HG02571 (cell line): Measurements from ENCODE around the gene RPUSD1.
"Not testable (repeated sequence)": the region's sequence is repeated elsewhere in the genome, so short reads cannot be mapped to it uniquely, and the experiment has no call there.

Experiments used
- ATAC-seq: cut with Tn5 transposase; IDR thresholded peaks from one replicate; pipeline ENCODE4 v1.9.1; 2021; ENCODE audit warnings: mild to moderate bottlenecking, moderate library complexity; ENCODE audit not compliant: unreplicated experiment

The RPUSD1 gene

DNA sequence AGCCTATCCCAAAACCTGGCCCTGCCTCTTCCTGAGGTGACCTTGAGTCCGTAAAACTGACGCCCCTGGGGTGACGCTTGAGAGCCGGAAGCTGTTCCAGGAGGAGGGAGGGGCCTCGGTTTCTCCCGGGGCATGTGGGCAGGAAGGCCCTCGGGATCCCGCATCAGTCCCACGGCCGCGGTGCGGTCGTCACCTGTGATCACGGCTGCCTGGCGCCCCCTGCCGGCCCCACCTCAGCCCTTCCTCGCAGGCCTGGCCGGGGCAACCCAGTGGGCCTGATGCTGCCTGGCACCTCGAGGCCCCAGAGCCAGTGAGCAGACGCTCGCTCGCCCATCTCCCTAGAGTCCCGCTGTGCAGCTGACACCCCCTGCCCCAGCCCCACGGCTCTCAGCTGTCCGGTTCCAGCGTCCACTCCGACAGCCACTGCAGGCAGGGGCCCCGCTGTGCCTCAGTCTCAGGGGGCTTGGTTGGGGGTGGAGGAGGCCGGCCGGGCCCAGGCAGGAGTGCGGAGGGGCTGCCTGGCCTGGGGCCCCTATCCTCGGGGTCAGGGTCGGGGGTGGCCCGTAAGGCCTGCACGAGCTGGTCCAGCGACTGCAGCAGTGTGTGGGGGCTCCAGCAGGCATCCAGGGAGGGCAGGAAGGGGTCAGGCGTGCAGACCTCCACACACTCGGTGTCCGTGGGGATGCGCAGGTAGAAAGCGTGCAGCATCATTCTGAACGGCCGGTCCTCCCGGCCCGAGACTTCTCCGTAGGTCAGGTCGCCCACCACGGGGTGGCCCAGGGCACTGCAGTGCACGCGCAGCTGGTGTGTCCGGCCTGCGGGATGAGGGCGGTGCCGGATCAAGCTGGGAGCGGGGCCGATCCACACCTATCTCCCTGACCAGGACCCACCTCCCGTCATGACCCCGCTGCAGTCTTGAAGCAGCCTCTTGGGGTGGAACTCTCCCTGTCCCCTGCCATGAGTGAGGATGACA, 2.3 kb downstream of the RPUSD1 start:
- ATAC-seq: no peak

DNA sequence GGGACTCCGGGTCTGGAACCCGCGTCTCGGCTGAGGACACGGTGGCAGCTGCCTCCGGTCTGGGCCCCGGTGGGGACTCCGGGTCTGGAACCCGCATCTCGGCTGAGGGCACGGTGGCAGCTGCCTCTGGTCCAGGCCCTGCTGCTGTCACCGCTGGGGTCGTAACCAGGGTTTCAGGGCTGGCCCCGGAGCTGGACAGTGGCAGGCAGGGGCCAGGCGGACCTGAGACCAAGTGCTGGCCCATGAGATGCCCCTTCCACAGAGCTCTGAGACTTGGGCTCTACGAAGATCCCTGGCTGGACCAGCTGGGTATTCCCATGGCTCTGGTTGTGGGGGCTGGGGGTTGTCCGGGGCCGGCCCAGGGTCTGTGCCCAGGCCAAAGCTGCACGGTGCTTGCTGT, 3.8 kb downstream of the RPUSD1 start:
- no peak for ATAC-seq

DNA sequence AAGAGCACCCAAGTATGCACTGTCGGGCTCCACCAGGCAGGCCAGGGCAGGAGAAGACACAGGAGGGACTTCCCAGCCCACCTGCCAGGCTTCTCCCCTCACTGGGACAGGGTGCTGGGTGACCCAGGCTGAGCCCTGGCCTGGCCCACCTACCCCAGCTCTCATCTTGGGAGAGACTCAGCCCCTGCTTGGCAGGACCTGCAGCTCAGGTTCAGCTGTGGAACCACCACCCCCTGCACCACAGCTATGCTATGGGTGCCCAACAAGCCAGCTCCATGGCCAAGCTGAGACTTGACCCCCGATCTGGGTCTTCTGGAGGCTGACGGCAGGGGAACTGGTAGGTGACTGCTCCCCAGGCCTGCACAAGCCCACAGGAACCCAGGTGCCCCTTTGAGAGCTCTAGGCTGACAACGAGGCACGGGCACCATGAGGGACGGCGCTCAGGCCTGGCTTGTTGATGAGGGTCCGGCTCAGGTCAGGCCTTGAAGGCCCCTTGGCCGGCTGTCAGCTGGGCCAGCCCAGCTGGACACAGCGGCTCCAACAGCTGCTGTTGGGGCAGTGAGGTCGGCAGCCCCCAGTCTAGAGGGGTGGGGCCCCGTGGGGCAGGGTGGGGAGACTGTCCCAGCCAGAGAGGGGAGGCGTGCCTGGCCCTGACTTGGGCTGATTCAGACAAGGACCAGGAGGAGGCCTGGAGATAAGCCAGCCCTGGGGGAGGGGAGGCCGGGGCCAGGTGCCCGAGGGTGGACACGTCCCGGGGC, 4.6 kb downstream of the RPUSD1 start:
- ATAC-seq: no peak

DNA sequence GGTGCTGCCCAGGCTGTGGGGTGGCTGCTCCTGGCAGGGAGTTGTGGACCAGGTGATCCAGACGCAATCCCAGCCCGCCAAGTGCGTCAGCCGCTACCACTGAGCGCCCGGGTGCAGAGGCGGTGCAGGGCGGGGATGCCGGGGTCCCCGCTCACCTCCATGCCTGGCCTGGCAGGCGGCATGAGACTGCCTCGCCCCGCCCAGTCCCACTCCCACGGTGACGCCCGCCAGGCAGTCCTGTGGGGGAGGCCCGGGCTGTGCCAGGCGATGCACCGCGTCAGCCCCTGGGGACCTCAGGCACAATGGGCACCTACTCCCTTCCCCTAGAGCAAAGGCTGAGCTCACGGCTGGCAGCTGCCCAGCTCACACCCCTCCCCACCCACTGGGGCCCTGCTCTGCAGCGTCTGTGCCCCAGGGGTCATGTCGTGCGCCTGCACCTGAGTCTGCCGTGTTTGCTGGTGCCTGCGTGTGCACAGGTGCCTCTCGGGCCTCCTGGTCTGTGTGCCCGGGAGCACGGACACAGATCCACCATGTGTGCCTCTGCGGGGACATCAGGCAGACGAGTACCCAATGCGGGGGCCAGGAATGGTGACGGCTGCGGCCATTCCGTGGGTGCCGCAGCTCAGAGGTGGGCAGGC, 5.3 kb downstream of the RPUSD1 start:
- no peak for ATAC-seq

DNA sequence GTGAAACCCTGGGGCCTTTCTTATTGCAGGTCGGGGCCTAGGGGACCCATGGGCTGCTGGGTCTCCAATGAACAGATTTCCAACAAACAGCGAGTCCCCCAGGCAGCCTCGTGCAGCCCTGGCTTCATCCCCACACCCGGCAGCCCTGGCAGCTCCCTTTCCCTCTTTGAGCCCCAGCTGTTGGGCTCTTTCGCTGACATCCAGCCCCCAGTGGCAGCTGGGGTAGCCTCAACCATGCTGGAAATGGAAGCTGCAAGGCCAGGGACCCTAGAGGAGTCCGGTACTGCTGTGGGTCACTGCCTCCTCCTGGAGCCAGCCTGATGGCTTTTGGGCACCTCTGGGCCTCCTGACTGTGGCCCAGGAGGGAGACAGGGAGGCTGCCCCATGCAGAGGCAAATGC, 5.9 kb downstream of the RPUSD1 start:
- ATAC-seq: no peak

DNA sequence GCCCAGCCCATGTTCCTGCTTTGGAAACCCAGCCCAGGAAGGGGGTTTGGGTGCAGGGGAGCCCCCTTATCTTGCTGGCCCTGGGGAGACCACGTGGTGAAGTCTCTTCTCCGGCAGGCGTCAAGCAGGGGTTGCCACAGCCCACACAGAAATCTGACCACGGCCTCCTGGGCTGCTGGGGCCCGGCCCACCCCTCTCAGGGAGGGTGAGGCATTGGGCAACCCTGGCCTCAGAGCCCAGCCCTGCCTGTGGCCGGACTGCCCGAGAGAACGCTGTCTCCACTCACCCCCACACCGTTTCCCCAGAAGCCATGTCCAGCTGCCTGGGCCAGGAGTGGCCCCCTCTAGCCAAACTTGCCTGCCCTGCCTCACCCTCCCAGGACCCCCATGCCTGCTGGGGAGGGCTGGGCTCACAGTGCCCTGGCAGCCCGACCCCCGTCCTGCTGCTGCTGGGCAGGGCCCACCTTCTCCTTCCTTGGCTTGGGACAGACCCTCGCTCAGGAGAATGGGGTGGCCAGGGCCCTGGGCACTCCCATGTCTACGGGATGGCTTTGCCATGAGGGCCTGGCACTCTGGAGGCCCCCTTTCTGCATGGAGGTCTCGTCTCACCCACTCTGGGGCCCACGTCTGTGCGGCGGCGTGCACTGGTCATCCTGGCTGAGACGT, 6.7 kb downstream of the RPUSD1 start:
- ATAC-seq: no peak

DNA sequence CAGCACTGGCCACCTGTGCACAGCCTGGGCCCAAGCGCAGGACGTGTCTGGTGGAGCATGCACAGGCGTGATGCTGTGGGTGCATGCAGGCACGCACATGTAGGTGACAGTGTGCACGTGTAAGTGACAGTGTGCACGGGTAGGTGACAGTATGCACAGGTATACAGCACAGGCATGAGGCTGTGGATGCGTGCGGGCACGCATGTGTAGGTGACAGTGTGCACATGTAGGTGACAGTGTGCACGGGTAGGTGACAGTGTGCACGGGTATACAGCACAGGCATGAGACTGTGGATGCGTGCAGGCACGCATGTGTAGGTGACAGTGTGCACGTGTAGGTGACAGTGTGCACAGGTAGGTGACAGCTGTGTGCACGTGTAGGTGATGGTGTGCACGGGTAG, 7.9 kb downstream of the RPUSD1 start:
- no peak for ATAC-seq

DNA sequence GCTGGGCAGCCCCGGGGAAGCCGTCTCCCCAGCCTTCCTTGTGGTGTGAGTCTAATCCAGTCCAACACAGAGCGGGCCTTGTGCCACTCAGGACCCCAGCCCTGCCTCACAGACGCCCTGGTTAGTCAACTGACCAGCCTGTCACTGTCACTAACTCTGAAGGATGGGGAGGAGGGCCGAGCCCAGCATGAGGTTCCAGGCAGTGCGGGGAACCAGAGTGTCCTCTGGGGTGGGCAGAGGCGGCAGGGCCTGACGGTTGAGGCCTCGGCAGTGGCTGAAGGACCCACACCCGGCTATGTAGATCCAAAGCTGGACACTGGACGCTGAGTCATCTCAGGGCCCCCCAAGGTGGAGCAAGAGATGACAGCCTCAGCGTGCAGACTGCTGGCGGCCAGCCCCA, 8.6 kb downstream of the RPUSD1 start:
- ATAC-seq: no peak

DNA sequence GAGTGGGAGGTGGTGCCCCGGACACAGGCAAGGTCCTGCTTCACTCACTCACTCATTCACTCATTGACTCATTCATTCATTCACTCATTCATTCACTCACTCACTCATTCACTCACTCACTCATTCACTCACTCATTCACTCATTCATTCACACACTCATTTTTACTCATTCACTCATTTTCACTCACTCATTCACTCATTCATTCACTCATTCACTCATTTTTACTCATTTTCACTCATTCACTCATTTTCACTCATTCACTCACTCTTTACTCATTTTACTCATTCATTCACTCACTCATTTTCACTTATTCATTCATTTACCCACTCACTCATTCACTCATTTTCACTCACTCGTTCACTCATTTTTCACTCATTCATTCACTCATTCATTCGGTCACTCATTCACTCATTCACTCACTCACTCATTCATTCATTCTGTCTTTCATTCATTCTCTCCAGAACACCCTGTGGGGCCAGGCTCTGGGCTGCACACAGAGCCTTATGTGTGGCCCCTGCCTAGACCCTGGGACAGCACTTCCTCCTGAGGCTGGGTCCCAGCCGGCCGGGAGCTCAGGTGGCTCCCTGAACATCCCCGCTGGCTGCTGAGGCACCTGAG, 9.2 kb downstream of the RPUSD1 start:
- ATAC-seq: no peak

DNA sequence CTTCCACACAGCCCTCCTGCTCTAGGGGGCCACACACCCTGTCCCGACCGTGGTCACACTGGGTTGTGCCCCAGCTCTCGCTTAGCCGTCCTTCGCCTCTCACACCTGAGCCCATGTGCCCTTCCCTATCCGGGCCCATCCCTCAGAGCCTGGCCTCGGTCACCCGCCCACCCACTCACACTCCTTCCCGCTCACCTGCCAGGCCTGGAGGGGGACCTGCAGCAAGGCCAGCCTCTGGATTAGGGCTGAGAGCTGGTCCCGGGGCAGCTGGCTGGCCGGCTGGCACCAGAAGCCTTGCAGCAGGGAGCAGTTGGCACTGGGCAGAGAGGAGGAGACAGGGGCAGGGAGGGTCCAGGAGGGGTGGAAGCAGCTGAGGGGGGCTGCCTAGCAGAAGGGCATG, 9.7 kb downstream of the RPUSD1 start:
- ATAC-seq: no peak

DNA sequence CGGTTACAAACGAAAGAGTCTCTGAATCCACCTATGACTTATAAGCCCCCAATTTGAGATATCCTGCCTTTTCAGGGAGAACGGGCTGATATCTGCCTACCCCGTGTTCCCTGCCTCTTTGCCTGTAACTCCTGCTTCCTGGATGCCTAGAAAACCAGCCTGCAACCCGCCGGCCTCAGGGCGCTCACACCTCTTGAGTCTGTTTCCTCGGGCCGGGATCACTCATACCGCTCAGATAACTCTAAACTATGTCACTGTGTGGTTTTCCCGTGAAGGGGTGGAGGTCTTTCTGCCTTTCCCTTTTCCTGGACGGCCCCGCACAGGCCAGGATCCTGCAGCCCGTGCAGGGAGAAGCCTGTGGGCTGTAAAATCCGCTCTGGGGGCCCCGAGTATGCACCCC, 10.4 kb downstream of the RPUSD1 start:
- no peak for ATAC-seq

DNA sequence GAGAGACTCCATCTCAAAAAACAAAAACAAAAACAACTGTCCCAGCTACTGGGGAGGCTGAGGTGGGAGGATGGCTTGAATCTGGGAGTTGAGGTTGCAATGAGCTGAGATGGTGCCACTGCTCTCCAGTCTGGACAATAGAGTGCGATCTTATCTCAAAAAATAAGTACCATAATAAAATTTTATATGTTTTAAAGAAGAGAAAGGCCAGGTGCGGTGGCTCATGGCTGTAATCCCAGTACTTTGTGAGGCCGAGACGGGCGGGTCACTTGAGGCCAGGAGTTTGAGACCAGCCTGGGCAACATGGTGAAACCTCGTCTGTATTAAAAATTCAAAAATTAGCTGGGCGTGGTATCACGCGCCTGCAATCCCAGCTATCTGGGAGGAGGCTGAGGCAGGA, 11.4 kb downstream of the RPUSD1 start:
- ATAC-seq: no peak

DNA sequence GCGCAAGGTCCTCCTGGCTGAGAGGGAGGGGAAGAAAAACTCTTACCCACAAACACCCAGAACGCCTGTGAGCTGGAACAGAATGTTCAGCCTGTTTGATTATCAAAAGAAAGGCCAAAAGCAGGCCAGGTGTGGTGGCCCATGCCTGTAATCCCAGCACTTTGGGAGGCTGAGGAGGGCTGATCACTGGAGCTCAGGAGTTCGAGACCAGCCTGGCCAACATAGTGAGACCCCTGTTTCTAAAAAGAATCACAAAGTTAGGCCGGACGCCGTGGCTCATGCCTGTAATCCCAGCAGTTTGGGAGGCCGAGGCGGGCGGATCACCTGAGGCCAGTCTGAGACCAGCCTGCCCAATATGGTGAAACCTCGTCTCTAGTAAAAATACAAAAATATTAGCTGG, 11.9 kb downstream of the RPUSD1 start:
- ATAC-seq: not testable (repeated sequence)

DNA sequence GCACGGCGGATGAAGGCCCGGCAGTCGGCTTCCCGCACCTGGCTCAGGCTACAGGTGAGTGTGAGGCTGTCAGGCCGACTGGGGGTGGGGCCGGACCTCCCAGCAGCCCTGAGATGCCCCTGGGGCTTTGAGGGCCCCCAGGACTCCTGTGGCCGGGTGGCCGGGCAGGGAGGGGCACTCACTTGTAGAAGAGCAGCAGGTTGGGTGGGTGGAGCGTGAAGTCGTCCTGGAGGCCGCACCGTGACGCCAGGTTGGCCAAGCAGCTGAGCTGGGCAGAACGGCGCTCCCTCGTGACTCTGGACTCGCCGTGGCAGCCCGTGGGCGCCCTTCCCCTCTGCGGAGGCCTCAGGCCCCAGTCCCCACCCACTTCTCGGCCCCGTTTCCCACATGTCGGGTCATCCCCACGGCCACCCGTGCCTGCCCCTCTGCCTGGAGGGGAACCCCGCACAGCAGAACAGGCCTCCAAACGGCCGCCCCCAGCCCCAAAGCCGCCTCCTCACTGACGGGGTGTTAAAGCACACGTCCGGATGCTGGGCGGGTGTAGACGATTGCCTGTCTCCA, 12.9 kb downstream of the RPUSD1 start:
- ATAC-seq: no peak

DNA sequence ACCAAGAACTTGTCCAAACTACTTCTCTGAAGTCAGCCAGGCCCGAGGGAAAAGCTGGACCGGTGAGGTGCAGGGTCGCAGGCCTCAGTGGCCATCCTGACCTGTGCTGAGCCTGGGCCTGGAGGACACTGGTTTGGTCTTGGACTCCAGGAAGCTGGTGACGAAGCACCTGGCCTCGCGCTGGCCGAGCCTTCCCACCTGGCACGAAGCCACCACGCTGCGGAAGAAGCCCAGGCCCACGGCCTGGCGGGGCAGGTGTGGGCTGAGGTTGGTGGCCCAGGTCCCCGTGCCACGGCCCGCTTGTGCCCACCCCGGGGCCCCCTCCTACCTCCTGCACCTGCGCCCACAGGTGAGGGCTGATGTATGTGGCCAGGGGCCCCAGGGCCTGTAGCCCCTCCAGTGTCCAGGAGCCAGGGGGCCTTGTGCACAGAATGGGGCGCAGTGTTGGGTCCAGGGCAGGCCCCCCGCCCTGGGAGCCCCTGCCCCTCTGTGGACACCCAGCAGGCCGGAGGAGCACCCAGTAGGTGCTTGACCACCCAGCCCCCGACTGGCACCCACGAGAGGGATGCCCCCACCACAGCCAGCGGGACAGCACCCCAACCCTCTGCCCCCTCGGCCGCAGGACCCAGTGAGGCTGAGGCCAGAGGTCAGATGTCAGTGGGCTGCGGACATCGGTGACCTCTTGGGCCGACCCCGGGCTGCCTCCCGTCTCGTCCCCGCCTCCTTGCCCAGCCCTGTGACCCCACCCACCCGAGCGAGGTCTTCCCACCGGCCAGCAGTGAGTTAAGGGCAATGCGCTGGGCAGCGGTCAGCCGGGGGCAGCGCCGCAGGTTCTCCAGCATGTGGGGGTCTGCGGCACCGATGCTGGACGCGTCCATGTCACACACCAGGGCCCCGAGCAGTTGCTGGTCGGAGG, 13.8 kb downstream of the RPUSD1 start:
- no peak for ATAC-seq

DNA sequence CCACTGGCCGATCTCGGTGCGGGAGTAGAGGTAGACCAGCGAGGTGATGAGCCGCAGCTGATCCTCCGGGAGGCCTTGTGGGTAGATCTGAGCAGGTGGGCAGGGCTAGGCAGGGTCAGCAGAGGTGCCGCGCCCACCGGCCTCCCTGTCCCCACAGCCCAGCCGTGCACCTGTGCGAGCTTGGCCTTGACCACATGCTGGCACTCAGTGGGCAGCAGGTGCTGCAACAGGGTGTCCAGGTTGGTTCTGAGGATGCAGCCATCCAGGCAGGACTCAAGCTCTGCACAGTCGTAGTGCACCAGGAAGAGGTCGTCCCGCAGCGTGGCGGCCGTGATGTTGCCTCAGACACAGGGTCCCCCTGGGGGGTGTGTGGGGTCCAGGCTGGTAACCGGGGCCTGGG, 15.2 kb downstream of the RPUSD1 start:
- no peak for ATAC-seq

DNA sequence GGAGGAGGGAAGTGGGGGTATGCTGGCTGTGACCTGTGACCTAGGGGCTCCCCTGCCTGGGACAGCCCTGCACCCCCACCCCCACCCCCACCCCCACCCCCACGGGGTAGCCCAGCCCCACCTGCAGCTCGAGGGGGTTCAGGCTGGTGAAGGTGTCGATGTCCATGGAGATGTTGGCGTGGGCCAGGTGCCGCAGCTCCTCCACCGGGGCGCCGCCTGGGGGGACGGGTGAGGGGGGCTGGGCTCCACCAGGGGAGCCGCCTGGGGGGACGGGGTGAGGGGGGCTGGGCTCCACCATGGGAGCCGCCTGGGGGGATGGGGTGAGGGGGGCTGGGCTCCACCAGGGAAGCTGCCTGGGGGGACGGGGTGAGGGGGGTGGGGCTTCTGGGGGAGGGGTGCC, 17.8 kb downstream of the RPUSD1 start:
- no peak for ATAC-seq

DNA sequence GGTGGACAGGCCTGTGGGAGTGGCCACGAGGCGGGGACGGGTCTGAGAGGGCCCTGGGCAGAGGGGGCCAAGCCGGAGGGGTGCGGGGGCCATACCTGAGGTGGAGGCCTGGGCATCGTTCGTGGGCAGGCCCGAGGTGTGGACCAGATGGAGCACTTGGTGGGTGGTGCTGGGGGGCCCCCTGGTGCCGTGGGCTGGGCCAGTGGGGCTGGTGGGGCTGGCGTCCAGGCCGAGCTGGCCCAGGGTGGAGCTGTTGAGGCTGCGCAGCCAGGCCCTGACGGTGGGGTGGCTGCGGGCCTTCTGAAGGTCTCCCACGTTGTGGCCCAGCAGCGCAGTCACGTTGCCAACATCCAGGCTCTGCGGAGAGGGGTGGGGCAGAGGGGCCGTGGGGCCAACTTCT, 18.2 kb downstream of the RPUSD1 start:
- no peak for ATAC-seq

DNA sequence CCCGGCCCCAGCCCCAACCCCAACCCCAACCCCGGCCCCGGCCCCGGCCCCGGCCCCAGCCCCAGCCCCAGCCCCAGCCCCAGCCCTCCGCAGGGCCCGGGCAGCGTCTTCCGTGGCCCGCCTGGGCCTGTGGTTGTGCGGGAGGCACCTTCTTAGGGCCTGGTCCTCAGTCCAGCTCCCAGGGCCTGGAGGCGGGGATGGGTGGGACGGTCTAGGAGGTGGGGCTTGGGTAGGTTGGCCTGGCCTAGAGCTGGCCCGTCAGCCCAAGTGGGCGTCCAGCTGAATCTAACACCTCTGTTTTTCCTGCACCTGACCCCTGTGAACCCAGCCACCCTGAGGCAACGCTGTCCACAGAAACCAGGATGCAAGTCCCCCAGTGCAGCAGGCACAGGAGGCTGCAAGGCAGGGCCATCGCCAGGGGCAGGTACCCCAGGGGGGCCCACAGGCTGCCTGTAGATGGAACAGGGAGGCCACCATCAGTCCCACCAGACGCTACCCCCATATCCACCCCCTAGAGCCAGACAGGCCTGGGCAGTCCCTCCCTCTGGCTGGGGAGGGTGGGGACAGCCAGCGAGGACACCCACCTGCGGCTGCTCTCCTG, 18.9 kb downstream of the RPUSD1 start:
- no peak for ATAC-seq
